Mesenchymal stem cell (in vitro differentiated cells and primary cell): ENCODE data around the gene HEPHL1.

Experiments
- DNase-seq: peaks from one replicate; pipeline ENCODE4 v3.0.0-alpha.2; 2013
- H2AFZ ChIP-seq: one replicate; pipeline ENCODE4 v1.6.1; 2013; ENCODE audit warnings: low read depth, mild to moderate bottlenecking, control low read depth, inconsistent platforms, low read length, moderate library complexity
- H2AK5ac ChIP-seq: 2 replicates; pipeline ENCODE4 v1.6.1; 2013; ENCODE audit warnings: low read length, moderate library complexity, mild to moderate bottlenecking, inconsistent platforms; ENCODE audit not compliant: severe bottlenecking
- H2BK120ac ChIP-seq: one replicate; pipeline ENCODE4 v1.6.1; 2013; ENCODE audit warnings: low read depth, mild to moderate bottlenecking, inconsistent platforms, low read length, moderate library complexity
- H2BK12ac ChIP-seq, 2 experiments: one replicate each; pipeline ENCODE4 v1.6.1; 2013; ENCODE audit warnings: inconsistent platforms in 2 of 2, low read length in 2 of 2, mild to moderate bottlenecking in 2 of 2, moderate library complexity in 2 of 2, control low read depth in 1 of 2
- H2BK15ac ChIP-seq: one replicate; pipeline ENCODE4 v1.6.1; 2013; ENCODE audit warnings: mild to moderate bottlenecking, low read depth, inconsistent platforms; ENCODE audit not compliant: poor library complexity, severe bottlenecking
- H2BK5ac ChIP-seq: 2 replicates; pipeline ENCODE4 v1.6.1; 2013; ENCODE audit warnings: low read depth, mild to moderate bottlenecking, low read length, control low read depth, inconsistent platforms; ENCODE audit not compliant: poor library complexity, severe bottlenecking
- H3K14ac ChIP-seq, 2 experiments: one replicate each; pipeline ENCODE4 v1.6.1; 2013; ENCODE audit warnings: inconsistent platforms in 2 of 2, low read length in 2 of 2, control low read depth in 1 of 2, mild to moderate bottlenecking in 1 of 2, moderate library complexity in 1 of 2
- H3K18ac ChIP-seq, 2 experiments: one replicate each; pipeline ENCODE4 v1.6.1; 2013; ENCODE audit warnings: inconsistent platforms in 2 of 2, low read length in 2 of 2, control low read depth in 1 of 2, low read depth in 1 of 2, mild to moderate bottlenecking in 1 of 2
- H3K23ac ChIP-seq, 2 experiments: one replicate each; pipeline ENCODE4 v1.6.1; 2013; ENCODE audit warnings: inconsistent platforms in 2 of 2, low read length in 2 of 2, mild to moderate bottlenecking in 2 of 2, moderate library complexity in 2 of 2, control low read depth in 1 of 2
- H3K27ac ChIP-seq: 2 replicates; pipeline ENCODE4 v1.5.1; 2013; ENCODE audit warnings: mild to moderate bottlenecking, moderate library complexity, low read length, control low read depth, inconsistent platforms; ENCODE audit not compliant: poor library complexity, severe bottlenecking
- H3K27me3 ChIP-seq, 2 experiments: 2 replicates each; pipeline versions ENCODE4 v1.6.1 to v1.7.0; 2013; ENCODE audit warnings: low read length in 2 of 2, mild to moderate bottlenecking in 2 of 2, moderate library complexity in 2 of 2, control low read depth in 1 of 2, inconsistent platforms in 1 of 2; ENCODE audit not compliant: control insufficient read depth in 1 of 2, insufficient read depth in 1 of 2
- H3K36me3 ChIP-seq, 2 experiments: 2 replicates each; pipeline versions ENCODE4 v1.6.1 to v1.7.0; 2013; ENCODE audit warnings: low read length in 2 of 2, control low read depth in 1 of 2, inconsistent platforms in 1 of 2, low read depth in 1 of 2, mild to moderate bottlenecking in 1 of 2; ENCODE audit not compliant: insufficient read depth in 2 of 2, control insufficient read depth in 1 of 2
- H3K4ac ChIP-seq, 2 experiments: one replicate each; pipeline ENCODE4 v1.6.1; 2013; ENCODE audit warnings: inconsistent platforms in 2 of 2, low read length in 2 of 2, mild to moderate bottlenecking in 2 of 2, moderate library complexity in 2 of 2, control low read depth in 1 of 2, low read depth in 1 of 2
- H3K4me1 ChIP-seq: 2 replicates; pipeline ENCODE4 v1.6.1; 2013; ENCODE audit warnings: low read depth, low read length, control low read depth; ENCODE audit not compliant: control insufficient read depth, insufficient read depth
- H3K4me2 ChIP-seq: 2 replicates; pipeline ENCODE4 v1.6.1; 2013; ENCODE audit warnings: low read length, mild to moderate bottlenecking, inconsistent platforms; ENCODE audit not compliant: poor library complexity, severe bottlenecking
- H3K4me3 ChIP-seq, 2 experiments: 2 replicates each; pipeline versions ENCODE4 v1.5.1 to v1.7.0; 2013; ENCODE audit warnings: low read length in 2 of 2, mild to moderate bottlenecking in 2 of 2, control low read depth in 1 of 2, low read depth in 1 of 2; ENCODE audit not compliant: insufficient read depth in 1 of 2
- H3K79me1 ChIP-seq: replicated peaks from 2 replicates; pipeline ENCODE4 v1.6.1; 2013; ENCODE audit warnings: mild to moderate bottlenecking, control low read depth, low read length, inconsistent platforms; ENCODE audit not compliant: poor library complexity, severe bottlenecking
- H3K9ac ChIP-seq: 2 replicates; pipeline ENCODE4 v1.7.0; 2013; ENCODE audit warnings: mild to moderate bottlenecking, low read length, moderate library complexity
- H3K9me3 ChIP-seq: 2 replicates; pipeline ENCODE4 v1.7.0; 2013; ENCODE audit warnings: mild to moderate bottlenecking, low read length; ENCODE audit not compliant: control insufficient read depth
- H4K8ac ChIP-seq: one replicate; pipeline ENCODE4 v1.6.1; 2013; ENCODE audit warnings: inconsistent platforms, mild to moderate bottlenecking, low read length, moderate library complexity
- H4K91ac ChIP-seq: one replicate; pipeline ENCODE4 v1.6.1; 2013; ENCODE audit warnings: mild to moderate bottlenecking, low read length, inconsistent platforms
- WGBS: methylation state at CpG from one replicate; pipeline ENCODE4 v1.1.7; 2013; ENCODE audit warnings: mixed read lengths; 5-methylcytosine and 5-hydroxymethylcytosine counted together

The HEPHL1 gene

GRCh38 chr11:94100253-94100652, 79.1 kb downstream of the HEPHL1 start:
- H3K23ac ChIP-seq: no peak overlapping the region
- H2BK12ac ChIP-seq: no peak overlapping the region
- no peaks in the 10 kb centered on the region for H3K79me1 ChIP-seq
- no peaks in the 10 kb centered on the region for H3K4me1 ChIP-seq
- H3K9me3 ChIP-seq: no peaks in the 10 kb centered on the region
- H3K9ac ChIP-seq: no peak overlapping the region
- H2BK120ac ChIP-seq: no peak overlapping the region
- H3K4me2 ChIP-seq: no peak overlapping the region
- no peak overlapping the region for H3K4ac ChIP-seq
- H3K4me3 ChIP-seq: no peak overlapping the region
- H2AFZ ChIP-seq: no peak overlapping the region
- no peak overlapping the region for H2BK15ac ChIP-seq
- no peak overlapping the region for H4K91ac ChIP-seq
- DNase-seq: no peak
- no peak overlapping the region for H2AK5ac ChIP-seq
- no peak overlapping the region for H3K14ac ChIP-seq
- H3K18ac ChIP-seq: no peak overlapping the region
- H3K36me3 ChIP-seq: no peaks in the 10 kb centered on the region
- no peaks in the 10 kb centered on the region for H3K27me3 ChIP-seq
- H4K8ac ChIP-seq: no peak overlapping the region
- H2BK5ac ChIP-seq: no peak overlapping the region
- H3K27ac ChIP-seq: no peak overlapping the region

GRCh38 chr11:94103471-94103870, 82.3 kb downstream of the HEPHL1 start:
- DNase-seq: no peak
- H3K4me1 ChIP-seq: no peaks in the 10 kb centered on the region
- no peak overlapping the region for H2BK120ac ChIP-seq
- no peak overlapping the region for H3K27ac ChIP-seq
- H2AK5ac ChIP-seq: no peak overlapping the region
- H3K23ac ChIP-seq: no peak overlapping the region
- no CpG with 5 or more reads among the region's 1 CpG for WGBS
- H4K8ac ChIP-seq: no peak overlapping the region
- no peak overlapping the region for H4K91ac ChIP-seq
- H3K9me3 ChIP-seq: no peaks in the 10 kb centered on the region
- no peak overlapping the region for H3K9ac ChIP-seq
- H3K79me1 ChIP-seq: no peaks in the 10 kb centered on the region
- no peaks in the 10 kb centered on the region for H3K27me3 ChIP-seq
- no peak overlapping the region for H2BK5ac ChIP-seq
- no peak overlapping the region for H3K4ac ChIP-seq
- no peak overlapping the region for H3K14ac ChIP-seq
- no peak overlapping the region for H2BK15ac ChIP-seq
- no peak overlapping the region for H2BK12ac ChIP-seq
- no peak overlapping the region for H3K4me2 ChIP-seq
- no peak overlapping the region for H3K18ac ChIP-seq
- H2AFZ ChIP-seq: no peak overlapping the region
- H3K36me3 ChIP-seq: no peaks in the 10 kb centered on the region
- no peak overlapping the region for H3K4me3 ChIP-seq

- Histone ChIP-seq H2AK5ac (no peak overlapping the region), H3K36me3 (no peaks in the 10 kb centered on the region), H3K27me3 (no peaks in the 10 kb centered on the region), H3K14ac (no peak overlapping the region), H3K23ac (no peak overlapping the region), H3K4me3 (no peak overlapping the region), H2BK12ac (no peak overlapping the region), H3K4me2 (no peak overlapping the region), H4K91ac (no peak overlapping the region), H3K27ac (no peak overlapping the region), H2BK120ac (no peak overlapping the region), H4K8ac (no peak overlapping the region), H2BK15ac (no peak overlapping the region), H3K4ac (no peak overlapping the region), H2AFZ (no peak overlapping the region), H3K9ac (no peak overlapping the region), H3K79me1 (no peaks in the 10 kb centered on the region), H3K4me1 (no peaks in the 10 kb centered on the region), H3K18ac (no peak overlapping the region), H2BK5ac (no peak overlapping the region), H3K9me3 (no peaks in the 10 kb centered on the region)
- no peak for DNase-seq
These were observed 83.6 kb downstream of the HEPHL1 start for GRCh38 chr11:94104734-94105133.

- Histone ChIP-seq H3K4me3 (no peak overlapping the region), H2BK120ac (no peak overlapping the region), H3K14ac (no peak overlapping the region), H3K79me1 (no peaks in the 10 kb centered on the region), H2AK5ac (no peak overlapping the region), H3K23ac (no peak overlapping the region), H4K91ac (no peak overlapping the region), H3K27me3 (no peaks in the 10 kb centered on the region), H2BK15ac (no peak overlapping the region), H4K8ac (no peak overlapping the region), H2BK12ac (no peak overlapping the region), H3K9ac (no peak overlapping the region), H3K18ac (no peak overlapping the region), H3K4me1 (no peaks in the 10 kb centered on the region), H2AFZ (no peak overlapping the region), H3K27ac (no peak overlapping the region), H2BK5ac (no peak overlapping the region), H3K4ac (no peak overlapping the region), H3K9me3 (no peaks in the 10 kb centered on the region), H3K36me3 (no peaks in the 10 kb centered on the region), H3K4me2 (no peak overlapping the region)
- no peak for DNase-seq
- 95% methylated on average over 2 of the region's 4 CpGs for WGBS
These were observed 85.6 kb downstream of the HEPHL1 start for GRCh38 chr11:94106716-94107115.
